NCI-H82 treated with DMSO at 0.1 percent for 48 hours (cell line): ENCODE data around the gene DIAPH2.

Source experiments
- DNase-seq: peaks from one replicate; lab custom pipeline; 2025; ENCODE audit not compliant: unreplicated experiment; lab: John Stamatoyannopoulos, UW

Gene DIAPH2

DNA sequence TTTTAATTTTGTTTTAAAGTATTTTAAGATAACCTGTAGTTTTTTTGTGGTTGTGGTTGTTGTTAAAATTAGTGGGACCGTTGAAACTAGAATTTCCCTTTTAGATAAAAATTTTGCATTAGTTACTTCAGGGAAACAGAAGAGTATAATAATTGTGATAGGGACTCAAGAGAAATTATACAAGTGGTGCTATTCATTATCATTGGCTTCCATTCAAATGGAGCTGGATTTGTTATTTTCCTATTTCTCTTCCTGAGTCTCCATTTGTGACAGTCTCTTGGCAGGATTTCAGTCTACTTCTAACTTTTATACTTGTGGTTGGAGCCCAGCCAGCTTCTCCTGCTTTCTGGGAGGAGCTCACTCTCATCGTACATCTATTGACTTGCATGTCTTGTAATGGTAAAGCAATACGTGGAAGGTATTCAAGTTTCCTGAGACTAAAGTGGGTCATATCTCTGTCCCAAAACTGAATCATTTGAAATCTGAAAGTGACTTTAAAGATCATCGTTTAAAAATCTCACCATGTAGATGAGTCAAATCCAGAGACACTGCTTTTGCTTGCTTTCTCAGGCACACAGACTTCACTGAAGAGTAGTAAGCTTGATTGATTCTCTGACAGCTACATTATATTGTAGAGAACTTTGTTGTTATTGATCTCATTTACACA is 354.9 kb downstream of the DIAPH2 start:
- DNase-seq, result no peak

GRCh38 chrX:97045470-97045869 is 360.8 kb downstream of the DIAPH2 start:
- no peak for DNase-seq

- no peak for DNase-seq
Observed at GRCh38 chrX:97046867-97047266, 362.2 kb downstream of the DIAPH2 start.

DNA sequence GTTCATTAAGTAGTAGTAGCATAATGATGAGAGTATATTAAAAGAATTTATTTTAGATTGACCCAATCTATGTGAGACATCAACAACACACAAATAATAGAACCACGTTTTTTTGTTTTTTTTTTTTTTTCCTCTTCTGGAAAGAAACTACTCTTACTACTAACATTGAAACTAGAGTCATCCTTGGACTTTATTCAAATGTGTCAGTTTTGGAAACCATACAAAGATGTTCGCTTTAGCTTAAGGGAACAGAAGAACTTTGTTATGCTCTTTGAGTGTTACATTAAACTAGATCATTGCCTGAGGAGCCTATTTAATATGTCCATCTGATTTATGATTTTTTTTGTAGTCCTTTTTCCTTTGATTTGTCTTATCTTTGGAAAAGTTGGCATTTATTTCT is 365.8 kb downstream of the DIAPH2 start:
- DNase-seq, result no peak

- no peak for DNase-seq
Observed at GRCh38 chrX:97057349-97057909, 372.8 kb downstream of the DIAPH2 start.

DNA sequence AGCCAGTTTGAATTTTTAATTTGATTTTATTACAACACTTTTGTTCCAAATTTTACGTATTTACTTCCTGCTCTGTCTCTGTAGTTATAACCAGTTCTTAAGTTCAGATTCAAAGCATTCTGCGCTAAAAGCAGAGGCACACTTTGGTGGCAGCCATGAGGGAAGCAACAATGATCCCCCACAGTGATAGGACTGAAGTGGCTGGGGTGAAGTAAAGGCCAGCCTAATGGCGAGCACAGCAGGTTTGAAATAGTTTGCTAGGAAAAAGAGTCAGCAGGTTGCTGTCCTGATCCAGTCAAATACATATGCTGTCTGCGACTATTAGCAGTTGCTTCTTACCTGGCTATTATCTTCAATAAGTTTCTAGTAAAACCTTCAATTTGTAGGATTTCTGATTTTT is 375.4 kb downstream of the DIAPH2 start:
- DNase-seq, result no peak

DNA sequence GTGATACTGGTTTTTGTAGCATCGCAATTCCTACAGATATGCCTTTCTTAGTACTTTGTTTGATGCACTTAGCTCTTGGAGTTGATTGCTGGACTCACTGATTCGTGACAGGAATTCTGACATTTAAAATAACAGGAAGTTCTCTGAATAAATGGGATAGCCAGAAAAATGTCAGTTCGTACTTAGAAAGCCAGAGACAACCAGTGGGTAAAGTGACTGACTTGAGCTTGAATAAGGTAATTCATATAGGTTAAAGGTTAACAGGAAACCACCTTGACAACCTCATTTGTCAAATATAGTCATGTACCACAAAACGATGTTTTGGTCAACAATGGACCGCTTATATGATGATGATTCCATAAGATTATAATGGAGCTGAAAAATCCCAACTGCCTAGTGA is 380.4 kb downstream of the DIAPH2 start:
- DNase-seq, result no peak

DNA sequence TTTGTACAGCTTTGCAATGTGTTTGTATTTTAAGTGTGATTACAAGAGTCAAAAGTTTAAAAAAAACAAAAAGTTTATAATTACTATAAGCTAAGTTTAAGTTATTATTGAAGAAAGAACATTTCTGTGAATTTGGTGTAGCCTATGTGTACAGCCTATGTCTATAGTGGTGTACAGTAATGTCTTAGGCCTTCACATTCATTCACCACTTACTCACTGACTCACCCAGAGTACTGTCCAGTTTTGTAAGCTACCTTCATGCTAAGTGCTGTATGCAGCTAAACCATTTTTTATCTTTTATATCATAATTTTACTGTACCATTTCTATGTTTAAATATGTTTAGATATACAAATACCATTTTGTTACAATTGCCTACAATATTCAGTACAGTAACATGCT is 381.3 kb downstream of the DIAPH2 start:
- DNase-seq, result no peak

GRCh38 chrX:97066381-97066780 is 381.7 kb downstream of the DIAPH2 start:
- no peak for DNase-seq

DNA sequence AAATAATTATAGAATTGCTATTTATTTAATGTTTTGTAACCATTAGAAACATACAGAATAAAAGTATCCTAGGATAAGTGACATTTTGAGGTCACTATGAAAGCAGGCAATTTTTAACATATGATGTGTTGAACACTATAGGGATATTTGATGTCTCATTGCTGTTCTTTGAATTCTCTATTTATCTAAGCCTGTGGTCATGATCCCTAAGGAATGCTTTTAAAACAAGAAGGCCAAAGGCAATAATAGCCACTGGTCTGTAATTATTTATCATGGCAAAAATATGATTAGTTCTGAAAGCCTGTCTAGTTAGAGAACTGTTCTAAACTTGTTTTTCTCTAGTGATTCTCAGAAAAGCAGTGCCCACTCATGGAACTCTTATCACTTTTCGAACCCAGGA is 385.7 kb downstream of the DIAPH2 start:
- no peak for DNase-seq

DNA sequence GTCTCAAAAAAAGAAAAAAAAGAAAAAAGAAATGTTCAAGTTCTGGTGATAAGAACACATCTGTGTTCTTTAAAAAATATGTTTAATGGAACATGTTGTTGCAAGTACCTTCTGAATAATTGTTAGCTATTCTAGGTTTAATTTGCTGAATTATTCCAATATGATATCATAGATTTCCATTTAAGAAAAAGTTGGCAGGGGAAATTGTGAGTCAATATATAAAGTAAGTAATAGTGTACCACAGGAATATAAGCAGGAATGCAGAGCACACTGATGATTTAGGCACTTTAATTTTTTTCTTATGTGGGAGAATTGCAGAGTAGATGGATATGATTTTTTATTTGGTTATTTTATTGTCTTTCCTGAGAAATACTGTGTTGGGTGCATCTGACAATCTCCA is 389.8 kb downstream of the DIAPH2 start:
- no peak for DNase-seq

DNA sequence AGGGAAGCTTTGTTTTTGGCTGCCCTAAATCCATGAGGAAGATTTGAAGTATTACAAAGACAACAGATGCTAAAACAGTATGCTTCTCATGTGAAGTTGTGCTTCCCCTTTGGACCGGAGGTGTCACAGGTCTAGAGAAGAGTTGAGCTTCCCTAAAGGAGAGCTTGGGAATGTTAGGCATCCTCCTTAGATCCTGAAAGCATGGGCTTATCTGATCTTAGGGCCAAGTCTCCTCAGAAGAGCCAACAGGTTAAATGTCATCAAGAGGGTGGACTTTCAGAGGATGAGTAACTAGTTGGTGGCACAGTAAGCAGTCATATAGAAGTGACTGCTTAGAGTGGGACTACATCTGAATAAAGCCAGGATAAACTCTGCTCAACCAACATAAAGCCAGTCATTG is 404.5 kb downstream of the DIAPH2 start:
- no peak for DNase-seq

GRCh38 chrX:97096385-97096784 is 411.7 kb downstream of the DIAPH2 start:
- DNase-seq, result no peak

GRCh38 chrX:97102938-97103337 is 418.3 kb downstream of the DIAPH2 start:
- no peak for DNase-seq

DNA sequence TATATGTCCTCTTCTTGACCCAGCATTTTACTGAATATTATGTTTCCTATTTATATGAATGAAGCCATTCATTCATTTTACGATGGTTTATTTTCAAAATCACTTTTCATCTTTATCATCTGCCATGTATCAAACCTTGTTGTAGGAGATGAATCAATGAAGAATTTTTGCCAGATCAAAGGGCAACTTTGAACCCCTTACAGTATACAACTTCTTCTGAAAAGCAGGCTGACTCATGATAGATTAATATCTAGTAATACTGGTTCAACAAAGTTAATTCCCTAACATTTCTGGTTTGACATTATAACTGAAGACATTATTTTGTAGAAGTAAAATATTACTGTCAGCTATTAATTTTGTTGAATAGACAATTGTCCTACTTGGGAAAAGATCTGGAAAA is 425.1 kb downstream of the DIAPH2 start:
- DNase-seq, result no peak

- DNase-seq, result no peak
Observed at GRCh38 chrX:97117572-97117971, 432.9 kb downstream of the DIAPH2 start.

DNA sequence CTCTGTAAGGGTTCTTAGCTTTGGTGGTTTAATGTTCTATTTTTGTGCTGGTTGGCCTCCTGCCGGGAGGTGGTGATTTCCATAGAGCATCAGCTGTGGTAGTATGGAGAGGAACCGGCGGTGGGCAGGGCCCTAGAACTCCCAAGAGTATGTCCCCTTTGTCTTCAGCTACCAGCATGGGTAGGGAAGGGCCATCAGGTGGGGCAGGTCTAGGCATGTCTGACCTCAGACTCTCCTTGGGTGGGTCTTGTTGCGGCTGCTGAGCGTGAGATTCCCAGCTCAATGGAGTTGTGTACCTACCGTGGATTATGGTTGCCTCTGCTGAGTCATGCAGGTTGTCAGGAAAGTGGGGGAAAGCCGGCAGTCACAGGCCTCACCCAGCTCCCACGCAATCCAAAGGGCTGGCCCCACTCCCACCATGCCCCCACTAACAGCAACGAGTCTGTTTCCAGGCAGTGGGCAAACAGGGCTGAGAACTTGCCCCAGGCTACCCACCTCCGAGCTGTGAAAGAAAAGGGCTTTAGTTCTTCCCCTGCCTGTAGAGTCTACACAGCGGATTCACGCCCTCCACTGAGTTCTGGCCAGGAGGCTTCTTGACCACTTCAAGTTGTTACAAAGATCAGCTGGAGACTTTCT is 434.9 kb downstream of the DIAPH2 start:
- no peak for DNase-seq

DNA sequence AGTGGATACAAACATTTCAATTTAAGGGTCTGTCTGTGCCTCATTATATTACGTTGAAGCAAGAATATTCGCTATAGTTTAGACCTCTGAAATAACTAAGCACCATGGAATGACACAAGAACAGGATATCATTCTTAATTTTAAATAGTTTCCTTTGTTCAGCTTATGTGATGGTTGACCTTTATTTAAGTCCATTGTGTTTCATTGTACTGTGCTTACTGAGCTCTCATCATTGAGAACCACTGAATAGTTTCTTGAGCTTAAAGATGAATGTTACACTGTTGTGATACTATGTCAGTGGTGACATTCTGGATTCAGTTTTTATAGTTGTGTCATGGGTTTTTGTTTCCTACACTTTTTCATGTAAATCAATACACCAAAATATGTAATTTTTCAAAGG is 438.4 kb downstream of the DIAPH2 start:
- DNase-seq, result no peak

- DNase-seq, result no peak
Observed at GRCh38 chrX:97126020-97126419, 441.4 kb downstream of the DIAPH2 start.

- DNase-seq, result no peak
Observed at GRCh38 chrX:97132664-97133415, 448.2 kb downstream of the DIAPH2 start.

- DNase-seq, result no peak
Observed at GRCh38 chrX:97145934-97146333, 461.3 kb downstream of the DIAPH2 start.

DNA sequence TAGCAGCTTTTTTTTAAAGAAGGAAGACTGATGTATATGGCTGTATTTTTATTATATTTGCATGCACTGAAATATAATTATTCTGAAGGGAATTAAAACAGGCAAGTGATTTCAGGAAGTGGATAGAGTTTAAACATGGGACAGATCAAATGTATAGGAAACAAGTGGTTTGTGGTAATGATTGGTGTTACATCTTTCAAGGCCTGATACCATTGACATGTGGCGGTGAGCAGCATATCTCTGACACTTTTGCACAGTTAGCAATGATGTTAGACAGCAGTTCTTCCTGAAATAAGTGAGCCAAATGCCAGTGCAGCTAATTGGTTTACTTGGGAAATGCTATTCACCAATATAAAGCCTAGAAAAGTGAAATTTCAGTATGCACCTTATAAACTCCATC is 471.2 kb downstream of the DIAPH2 start:
- DNase-seq, result no peak
